IPS DF 6.9 (cell line): ENCODE measurements around the gene DRAXIN.

Experiments
- DNase-seq: peaks from one replicate; pipeline ENCODE4 v3.0.0-alpha.2; 2013; ENCODE audit warnings: low read depth, low spot score
- H3K27ac ChIP-seq: one replicate; pipeline ENCODE4 v1.5.1; 2013; ENCODE audit warnings: low read length, control low read depth
- H3K27me3 ChIP-seq: 2 replicates; pipeline ENCODE4 v1.6.1; 2013; ENCODE audit warnings: mild to moderate bottlenecking, low read length; ENCODE audit not compliant: control insufficient read depth, insufficient read depth
- H3K36me3 ChIP-seq: 2 replicates; pipeline ENCODE4 v1.6.1; 2013; ENCODE audit warnings: low read length; ENCODE audit not compliant: control insufficient read depth, insufficient read depth
- H3K4me1 ChIP-seq: 2 replicates; pipeline ENCODE4 v1.6.1; 2013; ENCODE audit warnings: low read length; ENCODE audit not compliant: control insufficient read depth, insufficient read depth
- H3K4me3 ChIP-seq: 2 replicates; pipeline ENCODE4 v1.5.1; 2013; ENCODE audit warnings: mild to moderate bottlenecking, low read length
- H3K9me3 ChIP-seq: 2 replicates; pipeline ENCODE4 v1.6.1; 2013; ENCODE audit warnings: low read length, inconsistent platforms; ENCODE audit not compliant: control insufficient read depth, insufficient read depth
- WGBS: extraction: QIAGEN DNeasy Blood & Tissue Kit; methylation state at CpG from one replicate; pipeline ENCODE4 v1.1.7; 2013; ENCODE audit warnings: mixed read lengths, missing lambda C conversion rate; ENCODE audit not compliant: insufficient read length, insufficient coverage; 5-methylcytosine and 5-hydroxymethylcytosine counted together

Gene DRAXIN

DNA sequence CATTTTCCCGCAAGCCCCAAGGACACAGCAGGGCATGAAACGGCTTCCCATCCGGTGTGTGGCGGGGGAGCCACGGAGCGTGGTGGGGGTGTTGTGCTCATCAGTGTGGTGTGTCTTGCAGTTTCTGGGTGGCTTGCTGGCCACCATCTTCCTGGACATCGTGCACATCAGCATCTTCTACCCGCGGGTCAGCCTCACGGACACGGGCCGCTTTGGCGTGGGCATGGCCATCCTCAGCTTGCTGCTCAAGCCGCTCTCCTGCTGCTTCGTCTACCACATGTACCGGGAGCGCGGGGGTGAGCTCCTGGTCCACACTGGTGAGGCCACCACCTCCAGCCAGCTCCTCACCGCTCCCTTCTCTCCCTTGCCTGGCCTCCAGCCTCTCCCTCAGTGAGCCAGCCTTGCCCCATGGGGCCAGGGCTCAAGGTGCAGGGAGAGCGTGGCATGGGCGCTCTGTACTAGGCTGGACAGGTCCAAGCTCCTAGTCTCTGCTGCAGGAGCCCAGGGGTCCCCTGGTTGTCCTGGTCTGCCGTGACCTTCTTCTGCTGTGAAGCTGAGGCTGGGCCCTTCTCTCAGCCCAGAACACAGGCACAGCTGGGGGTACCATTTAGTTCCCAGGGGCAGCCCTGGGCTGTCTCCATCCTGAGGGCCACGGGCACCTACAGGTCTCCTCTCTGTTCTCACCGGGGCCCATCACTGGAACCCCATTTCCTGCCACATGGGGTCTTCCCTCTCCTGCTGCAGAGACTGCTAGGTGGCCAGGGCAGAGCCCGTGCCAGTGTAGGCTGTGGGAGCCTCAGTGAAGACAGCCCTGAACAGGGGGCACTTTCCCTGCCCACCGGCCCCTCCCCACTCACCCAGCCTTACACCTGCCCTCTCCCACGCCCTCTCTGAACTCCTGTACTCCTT is 57.0 kb downstream of the DRAXIN start:
- Histone ChIP-seq H3K9me3 (no peaks in the 10 kb centered on the region), H3K27me3 (no peaks in the 10 kb centered on the region), H3K36me3 (peaks cover 23% of the 10 kb centered on the region), H3K4me3 (no peak overlapping the region; the same call in 1 of the 2 replicates), H3K4me1 (0 out of 2 replicates have a peak, but pooled peaks cover 1% of the 10 kb centered on the region), H3K27ac (no peak overlapping the region)
- WGBS, result no CpG with 5 or more reads among the region's 27 CpGs
- DNase-seq, result no peak

DNA sequence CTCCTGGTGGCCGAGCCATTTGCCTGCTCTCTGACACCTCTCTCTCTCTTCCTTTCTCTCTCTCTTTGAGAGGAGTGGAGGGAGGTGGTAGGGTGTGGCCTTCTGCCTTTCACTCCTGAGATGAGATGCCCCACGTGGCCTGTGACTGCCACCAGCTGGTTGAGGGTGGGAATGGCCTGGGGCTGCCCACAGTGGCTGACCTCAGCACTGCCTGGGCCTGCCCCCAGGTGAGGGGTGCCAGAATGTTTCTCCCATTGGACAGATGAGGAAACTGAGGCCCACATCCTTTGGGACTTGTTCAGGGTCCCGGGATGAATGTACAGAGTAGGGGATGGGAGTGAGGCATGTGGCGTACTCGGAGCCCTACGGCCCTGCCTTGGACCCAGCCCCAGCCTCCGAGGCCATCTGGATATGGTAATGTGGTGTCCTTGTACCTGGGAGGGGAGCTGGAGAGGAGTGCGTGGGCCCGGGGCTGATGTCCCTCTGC is 57.7 kb downstream of the DRAXIN start:
- Histone ChIP-seq H3K4me1 (0 out of 2 replicates have a peak, but pooled peaks cover 1% of the 10 kb centered on the region), H3K9me3 (no peaks in the 10 kb centered on the region), H3K27me3 (no peaks in the 10 kb centered on the region), H3K27ac (no peak overlapping the region), H3K36me3 (peaks cover 23% of the 10 kb centered on the region), H3K4me3 (no peak overlapping the region)
- no CpG with 5 or more reads among the region's 9 CpGs for WGBS
- no peak for DNase-seq

DNA sequence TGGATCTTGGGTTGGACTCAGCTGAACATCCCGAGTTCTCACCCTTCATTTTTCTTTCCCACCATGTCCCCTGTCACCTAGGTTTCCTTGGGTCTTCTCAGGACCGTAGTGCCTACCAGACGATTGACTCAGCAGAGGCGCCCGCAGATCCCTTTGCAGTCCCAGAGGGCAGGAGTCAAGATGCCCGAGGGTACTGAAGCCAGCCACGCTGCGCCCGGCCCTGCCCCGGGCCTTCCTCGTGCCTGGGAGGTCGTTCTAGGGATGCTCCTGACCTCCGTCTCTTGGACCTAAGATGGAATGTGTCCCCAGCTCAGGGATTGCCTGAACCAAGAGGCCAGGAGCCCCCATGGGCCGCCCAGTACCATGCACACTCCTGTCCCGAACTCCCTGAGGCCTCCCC is 58.5 kb downstream of the DRAXIN start:
- H3K27ac ChIP-seq, result no peak overlapping the region
- peaks cover 23% of the 10 kb centered on the region for H3K36me3 ChIP-seq
- H3K27me3 ChIP-seq, result no peaks in the 10 kb centered on the region
- no peak for DNase-seq
- no CpG with 5 or more reads among the region's 15 CpGs for WGBS
- H3K9me3 ChIP-seq, result no peaks in the 10 kb centered on the region
- H3K4me3 ChIP-seq, result no peak overlapping the region
- 0 out of 2 replicates have a peak, but pooled peaks cover 1% of the 10 kb centered on the region for H3K4me1 ChIP-seq

DNA sequence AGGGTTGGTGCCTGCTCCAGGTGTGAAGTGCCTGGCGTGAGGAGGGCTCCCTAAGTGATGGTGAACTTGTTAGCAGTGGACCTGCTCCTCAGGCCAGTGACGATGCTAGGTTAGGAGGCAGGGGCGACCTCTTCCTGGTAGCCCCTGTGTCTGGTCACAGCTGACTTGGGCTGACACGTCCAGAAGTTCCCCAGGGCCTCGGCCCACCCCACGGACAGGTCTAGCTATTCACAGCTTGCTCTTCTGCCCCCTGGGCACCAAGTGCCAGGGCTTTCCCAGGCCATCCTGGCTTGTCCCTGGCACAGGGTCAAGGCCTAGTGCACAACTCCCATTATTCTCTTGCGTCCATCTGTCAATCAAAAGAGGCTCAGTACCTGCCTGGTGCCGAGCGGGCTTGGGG is 59.6 kb downstream of the DRAXIN start:
- H3K27ac ChIP-seq, result no peak overlapping the region
- H3K36me3 ChIP-seq, result peaks cover 23% of the 10 kb centered on the region
- H3K9me3 ChIP-seq, result no peaks in the 10 kb centered on the region
- H3K27me3 ChIP-seq, result no peaks in the 10 kb centered on the region
- WGBS, result no CpG with 5 or more reads among the region's 9 CpGs
- DNase-seq, result no peak
- H3K4me1 ChIP-seq, result 0 out of 2 replicates have a peak, but pooled peaks cover 1% of the 10 kb centered on the region
- H3K4me3 ChIP-seq, result no peak overlapping the region

DNA sequence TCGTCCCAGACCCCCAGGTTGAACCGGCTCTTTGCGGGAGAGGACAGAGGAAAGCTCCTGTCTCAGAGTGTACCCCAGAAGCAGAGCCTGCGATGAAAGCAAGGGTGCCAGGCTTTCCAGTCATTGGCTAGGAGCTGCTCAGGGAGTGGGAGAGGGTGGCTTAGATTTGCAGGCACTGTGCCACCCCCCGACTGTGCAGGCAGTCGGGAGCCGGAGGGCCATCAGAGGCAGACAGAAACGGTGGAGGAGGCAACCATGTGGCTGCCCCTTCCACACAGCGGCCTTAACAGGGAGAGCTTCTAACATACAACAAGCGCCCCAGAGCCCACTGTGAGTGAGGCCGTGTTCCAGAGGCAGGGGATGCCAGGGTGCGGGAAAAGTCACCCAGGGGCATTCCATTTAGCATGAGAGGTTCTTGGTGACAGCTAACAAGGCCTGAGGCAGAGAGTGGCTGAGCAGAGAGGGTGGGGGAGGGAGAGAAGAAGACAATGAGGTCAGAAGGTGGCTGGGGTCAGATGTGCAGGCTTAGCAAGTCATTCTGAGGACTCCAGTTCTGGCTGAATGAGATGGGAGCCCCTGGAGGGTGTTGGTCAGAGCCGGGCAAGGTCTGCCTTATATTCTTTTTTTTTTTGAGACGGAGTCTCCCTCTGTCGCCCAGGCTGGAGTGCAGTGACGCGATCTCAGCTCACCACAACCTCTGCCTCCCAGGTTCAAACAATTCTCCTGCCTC is 61.0 kb downstream of the DRAXIN start:
- Histone ChIP-seq H3K27me3 (no peaks in the 10 kb centered on the region), H3K27ac (no peak overlapping the region), H3K9me3 (no peaks in the 10 kb centered on the region), H3K4me1 (0 out of 2 replicates have a peak, but pooled peaks cover 1% of the 10 kb centered on the region), H3K36me3 (peaks cover 16% of the 10 kb centered on the region), H3K4me3 (no peak overlapping the region)
- no CpG with 5 or more reads among the region's 17 CpGs for WGBS
- no peak for DNase-seq

DNA sequence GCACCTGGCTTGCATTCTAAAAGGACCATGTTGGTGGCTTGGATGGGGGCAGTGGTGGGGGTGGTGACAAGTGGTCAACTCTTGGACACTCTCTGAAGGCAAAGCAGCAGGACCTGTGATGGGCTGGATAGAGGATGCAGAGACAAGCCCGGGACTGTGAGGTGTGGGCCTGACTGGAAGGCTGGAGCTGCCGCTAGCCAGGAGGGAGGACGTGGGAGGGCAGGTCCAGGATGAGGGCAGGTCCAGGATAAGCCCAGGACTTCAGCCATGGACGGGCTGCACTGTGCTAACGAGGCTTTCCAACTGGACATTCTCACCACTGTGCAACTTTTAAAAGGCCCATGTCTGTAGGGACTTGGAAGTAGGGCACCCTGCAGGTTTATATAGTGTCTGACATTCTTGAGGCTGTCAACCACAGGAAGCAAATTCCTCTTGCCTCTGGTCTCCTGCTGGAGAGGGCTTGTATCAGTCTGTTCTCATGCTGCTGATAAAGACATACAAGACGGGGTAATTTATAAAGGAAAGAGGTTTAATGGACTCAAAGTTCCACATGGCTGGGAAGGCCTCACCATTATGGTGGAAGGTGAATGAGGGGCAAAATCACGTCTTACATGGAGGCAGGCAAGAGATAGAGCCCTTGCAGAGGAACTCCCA is 62.2 kb downstream of the DRAXIN start:
- whole genome bisulfite sequencing, result no CpG with 5 or more reads among the region's 7 CpGs

DNA sequence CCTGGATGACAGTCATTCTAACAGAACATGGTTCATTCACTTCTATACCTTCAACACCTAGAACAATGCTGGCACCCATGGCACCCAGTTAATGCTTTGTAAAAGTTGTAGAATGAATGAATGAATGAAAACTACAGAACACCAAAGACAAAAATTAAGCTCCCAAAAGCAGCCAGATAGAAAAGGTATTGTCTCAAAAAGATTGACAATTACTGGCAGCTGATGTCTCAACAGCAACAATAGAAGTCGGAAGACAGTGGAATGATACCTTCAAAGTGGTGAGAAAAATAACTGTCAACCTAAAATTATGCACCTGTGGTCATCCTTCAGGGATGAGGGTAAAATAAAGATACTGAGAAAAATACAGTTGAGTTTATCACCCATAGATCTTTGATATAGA is 65.5 kb downstream of the DRAXIN start:
- H3K4me3 ChIP-seq, result no peak overlapping the region
- WGBS, result no CpG with 5 or more reads among the region's 1 CpG
- no peak for DNase-seq
- H3K4me1 ChIP-seq, result 0 out of 2 replicates have a peak, but pooled peaks cover 1% of the 10 kb centered on the region
- H3K9me3 ChIP-seq, result no peaks in the 10 kb centered on the region
- no peaks in the 10 kb centered on the region for H3K36me3 ChIP-seq
- peaks cover 8% of the 10 kb centered on the region for H3K27me3 ChIP-seq
- no peak overlapping the region for H3K27ac ChIP-seq

More for the DNA sequence above, 62.2 kb downstream of the DRAXIN start:
- H3K4me1 ChIP-seq, result 0 out of 2 replicates have a peak, but pooled peaks cover 1% of the 10 kb centered on the region
- H3K27ac ChIP-seq, result no peak overlapping the region
- H3K27me3 ChIP-seq, result no peaks in the 10 kb centered on the region
- H3K4me3 ChIP-seq, result no peak overlapping the region
- no peak for DNase-seq
- no peaks in the 10 kb centered on the region for H3K9me3 ChIP-seq
- H3K36me3 ChIP-seq, result peaks cover 10% of the 10 kb centered on the region; the same call in 1 of the 2 replicates

DNA sequence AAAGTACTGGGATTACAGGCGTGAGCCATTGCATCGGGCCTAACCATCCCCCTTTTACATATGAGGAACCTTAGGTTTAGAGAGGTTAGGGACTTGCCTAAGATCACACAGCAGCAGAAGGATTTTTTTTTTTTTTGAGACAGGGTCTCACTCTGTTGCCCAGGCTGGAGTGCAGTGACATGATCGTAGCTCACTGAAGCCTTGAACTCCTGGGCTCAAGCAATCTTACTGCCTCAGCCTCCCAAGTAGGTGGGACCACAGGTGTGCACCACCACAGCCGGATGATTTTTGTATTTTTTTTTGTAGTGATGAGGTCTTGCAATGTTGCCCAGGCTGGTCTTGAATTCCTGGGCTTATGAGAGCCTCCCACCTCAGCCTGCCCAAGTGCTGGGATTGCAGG is 68.3 kb downstream of the DRAXIN start:
- H3K9me3 ChIP-seq, result no peaks in the 10 kb centered on the region
- no CpG with 5 or more reads among the region's 4 CpGs for WGBS
- DNase-seq, result no peak
- H3K36me3 ChIP-seq, result no peaks in the 10 kb centered on the region
- H3K4me1 ChIP-seq, result no peaks in the 10 kb centered on the region
- no peak overlapping the region for H3K4me3 ChIP-seq
- no peak overlapping the region for H3K27ac ChIP-seq
- H3K27me3 ChIP-seq, result peaks cover 8% of the 10 kb centered on the region

DNA sequence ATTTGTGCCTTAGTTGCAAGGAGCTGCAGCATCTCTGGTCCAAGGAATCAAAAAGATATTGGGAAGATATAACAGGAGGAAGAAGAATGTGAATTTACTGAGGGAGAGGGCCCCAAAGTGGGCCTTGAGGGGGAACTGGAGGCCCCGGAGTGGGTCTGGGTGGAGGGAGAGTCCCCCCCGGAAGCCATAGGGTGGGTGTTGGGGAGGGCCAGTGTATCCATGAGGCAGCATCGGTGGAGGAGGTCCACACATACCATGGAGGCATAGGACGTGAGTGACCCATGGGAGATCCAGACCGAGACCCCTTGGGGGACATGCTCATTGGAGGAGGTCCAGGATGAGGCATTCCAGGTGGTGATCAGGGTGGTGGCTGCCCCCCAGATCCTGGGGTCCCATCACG is 69.8 kb downstream of the DRAXIN start:
- no peak for DNase-seq
- Histone ChIP-seq H3K9me3 (no peaks in the 10 kb centered on the region), H3K4me1 (no peaks in the 10 kb centered on the region), H3K4me3 (no peak overlapping the region), H3K27me3 (peaks cover 8% of the 10 kb centered on the region), H3K36me3 (no peaks in the 10 kb centered on the region), H3K27ac (no peak overlapping the region)
- WGBS, result no CpG with 5 or more reads among the region's 6 CpGs

DNA sequence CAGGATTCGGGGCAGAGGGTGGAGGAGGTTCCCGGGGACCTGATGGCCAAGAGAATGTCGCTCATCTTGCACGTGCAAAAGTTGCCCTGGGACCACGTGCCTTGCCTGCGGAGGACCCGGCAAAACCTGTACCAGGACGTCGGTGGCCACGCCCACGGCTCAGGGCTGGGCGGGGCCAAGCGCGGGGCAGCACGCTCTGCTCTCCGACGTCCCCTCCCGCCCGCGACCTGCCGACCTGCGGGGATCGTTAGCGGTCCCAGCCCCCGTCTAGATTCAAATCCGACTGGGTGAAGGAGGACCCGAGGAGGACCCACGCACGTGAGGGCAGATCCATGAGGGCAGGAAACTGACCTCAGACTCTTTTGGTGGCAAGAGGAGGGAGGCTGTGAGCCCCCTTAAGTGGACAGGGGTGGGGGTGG is 70.5 kb downstream of the DRAXIN start, which contains the start of gene C1orf167:
Gene C1orf167, plus strand, starts transcription at position 206 of the 419 bp plus-strand sequence. CDS start 2,208 bp downstream, outside the sequence.
- Histone ChIP-seq H3K27me3 (peaks cover 8% of the 10 kb centered on the region), H3K4me3 (no peak within 1 kb of the TSS), H3K9me3 (no peaks in the 10 kb centered on the region), H3K4me1 (no peaks in the 10 kb centered on the region), H3K27ac (no peak within 1 kb of the TSS), H3K36me3 (no peaks in the 10 kb centered on the region)
- no CpG with 5 or more reads among the region's 29 CpGs for WGBS
- no peak for DNase-seq
